ENCODE data around the gene OR5K4.
A peak's percentile ranks its signal among the peaks of the same experiment; 100 is the strongest.

The OR5K4 gene

DNA sequence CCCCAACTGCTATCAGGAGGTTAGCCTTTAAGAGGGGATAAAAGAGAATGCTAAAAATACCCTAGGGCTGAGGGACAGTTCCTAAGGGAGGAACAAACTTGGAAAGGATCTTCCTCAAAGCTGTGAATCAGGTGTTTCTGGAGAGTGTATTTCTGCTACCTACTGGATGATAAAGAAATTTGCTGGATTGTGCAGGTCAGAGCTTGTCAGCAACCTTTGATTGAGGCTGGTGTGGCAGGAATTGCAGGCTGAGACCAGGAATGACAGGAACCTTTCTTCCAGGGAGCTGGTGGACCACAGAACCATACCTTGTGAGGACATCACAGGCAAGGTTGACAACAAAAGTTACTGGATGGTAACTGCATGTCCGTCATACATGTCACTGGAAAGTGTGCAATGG lies 14.6 kb upstream of the OR5K4 start:
- H3K27ac ChIP-seq, result no peak overlapping the region
- no peaks in the 10 kb centered on the region for H3K9me3 ChIP-seq (ENCODE audit: severe bottlenecking)
- DNase-seq, result no peak
- H3K27me3 ChIP-seq (ENCODE audit: insufficient read depth, low read depth, severe bottlenecking), result peaks cover 14% of the 10 kb centered on the region
- no peak overlapping the region for H3K4me3 ChIP-seq (ENCODE audit: low read depth, low read length)
- TF ChIP-seq, protein P1, sequence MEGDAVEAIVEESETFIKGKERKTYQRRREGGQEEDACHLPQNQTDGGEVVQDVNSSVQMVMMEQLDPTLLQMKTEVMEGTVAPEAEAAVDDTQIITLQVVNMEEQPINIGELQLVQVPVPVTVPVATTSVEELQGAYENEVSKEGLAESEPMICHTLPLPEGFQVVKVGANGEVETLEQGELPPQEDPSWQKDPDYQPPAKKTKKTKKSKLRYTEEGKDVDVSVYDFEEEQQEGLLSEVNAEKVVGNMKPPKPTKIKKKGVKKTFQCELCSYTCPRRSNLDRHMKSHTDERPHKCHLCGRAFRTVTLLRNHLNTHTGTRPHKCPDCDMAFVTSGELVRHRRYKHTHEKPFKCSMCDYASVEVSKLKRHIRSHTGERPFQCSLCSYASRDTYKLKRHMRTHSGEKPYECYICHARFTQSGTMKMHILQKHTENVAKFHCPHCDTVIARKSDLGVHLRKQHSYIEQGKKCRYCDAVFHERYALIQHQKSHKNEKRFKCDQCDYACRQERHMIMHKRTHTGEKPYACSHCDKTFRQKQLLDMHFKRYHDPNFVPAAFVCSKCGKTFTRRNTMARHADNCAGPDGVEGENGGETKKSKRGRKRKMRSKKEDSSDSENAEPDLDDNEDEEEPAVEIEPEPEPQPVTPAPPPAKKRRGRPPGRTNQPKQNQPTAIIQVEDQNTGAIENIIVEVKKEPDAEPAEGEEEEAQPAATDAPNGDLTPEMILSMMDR (IDR thresholded peaks at IDR 0.05; ENCODE audit: low read depth, low read length), result no peak
- H3K36me3 ChIP-seq, result no peaks in the 10 kb centered on the region

GRCh38 chr3:98341758-98342157 lies 11.9 kb upstream of the OR5K4 start:
- TF ChIP-seq, protein P1 (IDR thresholded peaks at IDR 0.05; ENCODE audit: low read depth, low read length), result no peak
- H3K36me3 ChIP-seq, result no peaks in the 10 kb centered on the region
- no peak for DNase-seq
- no peak overlapping the region for H3K4me3 ChIP-seq (ENCODE audit: low read depth, low read length)
- H3K27me3 ChIP-seq (ENCODE audit: insufficient read depth, low read depth, severe bottlenecking), result peaks cover 8% of the 10 kb centered on the region
- H3K9me3 ChIP-seq (ENCODE audit: severe bottlenecking), result no peaks in the 10 kb centered on the region
- no peak overlapping the region for H3K27ac ChIP-seq

- H3K27me3 ChIP-seq (ENCODE audit: insufficient read depth, low read depth, severe bottlenecking), result peaks cover 8% of the 10 kb centered on the region
Observed at GRCh38 chr3:98343647-98344507, 9.8 kb upstream of the OR5K4 start.

DNA sequence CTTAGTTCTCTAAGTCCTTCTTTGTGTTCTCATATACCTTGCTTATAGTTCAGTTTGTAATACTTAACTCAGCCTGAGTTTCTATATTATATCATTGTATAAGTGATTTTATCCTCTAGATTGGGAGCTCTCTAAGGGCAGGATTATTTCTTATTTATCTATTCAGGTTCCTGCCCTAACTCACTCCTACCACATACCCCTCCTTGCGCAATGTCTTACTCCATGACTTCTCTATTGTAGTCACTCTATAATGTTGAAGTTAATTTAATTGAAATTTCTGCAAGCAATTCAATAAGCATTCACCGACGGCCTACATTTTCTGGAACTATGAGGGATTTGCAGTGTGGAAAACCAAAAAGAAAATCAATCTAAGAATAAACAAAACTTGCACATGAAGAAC lies 3.6 kb upstream of the OR5K4 start:
- Histone ChIP-seq H3K9me3 (ENCODE audit: severe bottlenecking) (no peaks in the 10 kb centered on the region), H3K27me3 (ENCODE audit: insufficient read depth, low read depth, severe bottlenecking) (no peaks in the 10 kb centered on the region), H3K27ac (no peak overlapping the region), H3K36me3 (no peaks in the 10 kb centered on the region), H3K4me3 (ENCODE audit: low read depth, low read length) (no peak overlapping the region)
- TF ChIP-seq, protein P1 (IDR thresholded peaks at IDR 0.05; ENCODE audit: low read depth, low read length), result no peak
- no peak for DNase-seq

More at GRCh38 chr3:98343647-98344507, 9.8 kb upstream of the OR5K4 start:
- no peak overlapping the region for H3K4me3 ChIP-seq (ENCODE audit: low read depth, low read length)
- peak; percentile 41 for DNase-seq
- H3K36me3 ChIP-seq, result no peaks in the 10 kb centered on the region
- H3K9me3 ChIP-seq (ENCODE audit: severe bottlenecking), result no peaks in the 10 kb centered on the region
- H3K27ac ChIP-seq, result no peak overlapping the region
- TF ChIP-seq, protein P1 (IDR thresholded peaks at IDR 0.05; ENCODE audit: low read depth, low read length), result peak; percentile 80

DNA sequence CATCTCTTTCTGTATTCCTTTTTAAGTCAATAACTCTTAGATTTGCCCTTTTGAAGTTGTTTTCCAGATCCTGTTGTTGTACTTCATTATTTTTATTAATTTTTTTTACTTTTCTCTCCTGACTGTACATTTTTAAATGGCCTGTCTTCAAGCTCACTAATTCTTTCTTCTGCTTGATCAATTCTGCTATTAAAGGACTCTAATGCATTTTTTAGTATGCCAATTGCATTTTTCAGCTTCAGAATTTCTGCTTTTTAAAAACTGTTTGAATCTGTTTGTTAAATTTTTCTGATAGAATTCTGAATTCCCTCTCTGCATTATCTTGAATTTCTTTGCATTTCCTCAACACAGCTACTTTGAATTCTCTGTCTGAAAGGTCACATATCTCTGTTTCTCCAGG lies 5.6 kb downstream of the OR5K4 start:
- TF ChIP-seq, protein P1 (IDR thresholded peaks at IDR 0.05; ENCODE audit: low read depth, low read length), result no peak
- no peak for DNase-seq
- no peaks in the 10 kb centered on the region for H3K9me3 ChIP-seq (ENCODE audit: severe bottlenecking)
- H3K27ac ChIP-seq, result no peak overlapping the region
- no peaks in the 10 kb centered on the region for H3K27me3 ChIP-seq (ENCODE audit: insufficient read depth, low read depth, severe bottlenecking)
- no peaks in the 10 kb centered on the region for H3K36me3 ChIP-seq
- H3K4me3 ChIP-seq (ENCODE audit: low read depth, low read length), result no peak overlapping the region

All from WERI-Rb-1 (cell line).